HepG2 (cell line): Measurements from ENCODE around the gene PTGIS. TPM values are rescaled to one million over a fixed set of nuclear protein-coding genes. Genes with fewer than 3 reads are reported as not detected.

Experiments
- GABPB1 ChIP-seq: IDR thresholded peaks from 2 replicates; pipeline ENCODE4 v1.6.1; 2016; ENCODE audit warnings: mild to moderate bottlenecking, missing genetic modification reagents, moderate library complexity, missing compliant biosample characterization
- HNF1A ChIP-seq, 2 experiments: sonication (generic) in 1 of 2; formaldehyde crosslinking in 1 of 2; IDR thresholded peaks; 2 replicates each; pipeline versions ENCODE4 v1.4.0 to v1.6.1; 2016 to 2020; ENCODE audit warnings: borderline replicate concordance in 1 of 2, low read depth in 1 of 2, mild to moderate bottlenecking in 1 of 2, missing genetic modification reagents in 1 of 2
- MLX ChIP-seq: IDR thresholded peaks from 2 replicates; pipeline ENCODE4 v1.6.1; 2016
- RFX1 ChIP-seq: fragments of 450-650 bp; IDR thresholded peaks from 2 replicates; pipeline ENCODE4 v1.6.1; 2017
- SMC3 ChIP-seq: IDR thresholded peaks from 2 replicates; pipeline ENCODE4 v1.6.1; 2011; ENCODE audit warnings: low read length, improper control_type of control experiment
- STAT5B ChIP-seq: sonication (generic); formaldehyde crosslinking; IDR thresholded peaks from 2 replicates; pipeline ENCODE4 v1.4.0; 2020; ENCODE audit warnings: missing genetic modification reagents
- ZKSCAN1 ChIP-seq: fragments of 150-350 bp; IDR thresholded peaks from 2 replicates; pipeline ENCODE4 v1.6.1; 2014; ENCODE audit warnings: low read length
- ZNF274 ChIP-seq: sonication (generic); formaldehyde crosslinking; IDR thresholded peaks from 2 replicates; pipeline ENCODE4 v1.5.1; 2020; ENCODE audit warnings: mild to moderate bottlenecking, missing genetic modification reagents
- polyA plus RNA-seq, 8 experiments: library from polyadenylated mRNA; depleted of rRNA in 3 of 8; stranded (reverse) in 7 of 8; unstranded in 1 of 8; fragments of >200 nt; fragmentation: Illumina TruSeq in 4 of 8; extraction: Trizol in 4 of 8; gene quantifications; 2 replicates each; pipeline versions ENCODE4 v1.2.1 to v1.2.3, GENCODE V29; 2011 to 2016; ENCODE audit warnings: low read depth in 4 of 8, missing spikeins in 1 of 8, mixed read lengths in 1 of 8; ENCODE audit not compliant: insufficient read depth in 1 of 8
- total RNA-seq, 5 experiments: library from RNA; depleted of rRNA; stranded (reverse); fragments of >200 nt; fragmentation: Illumina TruSeq; extraction: Trizol; gene quantifications; 2 replicates each; pipeline ENCODE4 v1.2.3, GENCODE V29; 2016; ENCODE audit warnings: low read depth in 1 of 5
- TF ChIP-seq, protein P1 (sequence below): sonication (generic); formaldehyde crosslinking; conservative IDR thresholded peaks from 2 replicates; pipeline ENCODE4 v1.4.0; 2020; ENCODE audit warnings: mild to moderate bottlenecking, missing genetic modification reagents, moderate library complexity
- TF ChIP-seq, protein P2 (sequence below): sonication (generic); formaldehyde crosslinking; IDR thresholded peaks from 2 replicates; pipeline ENCODE4 v1.8.0; 2022; ENCODE audit warnings: missing genetic modification reagents, mild to moderate bottlenecking, moderate library complexity, borderline replicate concordance
- TF ChIP-seq, protein P3 (sequence below): sonication (generic); formaldehyde crosslinking; IDR thresholded peaks from 2 replicates; pipeline ENCODE4 v1.5.0; 2020; ENCODE audit warnings: missing genetic modification reagents
- TF ChIP-seq, protein P4 (sequence below): sonication (generic); formaldehyde crosslinking; IDR thresholded peaks from 2 replicates; pipeline ENCODE4 v1.8.0; 2022; ENCODE audit warnings: missing genetic modification reagents, mild to moderate bottlenecking, borderline replicate concordance

The PTGIS gene
- total and polyA plus RNA-seq, 2 of the 13 experiments (the other 11 are each of a cell fraction or from before 2014, with no cell fraction given) = not detected

- TF ChIP-seq, protein P1, sequence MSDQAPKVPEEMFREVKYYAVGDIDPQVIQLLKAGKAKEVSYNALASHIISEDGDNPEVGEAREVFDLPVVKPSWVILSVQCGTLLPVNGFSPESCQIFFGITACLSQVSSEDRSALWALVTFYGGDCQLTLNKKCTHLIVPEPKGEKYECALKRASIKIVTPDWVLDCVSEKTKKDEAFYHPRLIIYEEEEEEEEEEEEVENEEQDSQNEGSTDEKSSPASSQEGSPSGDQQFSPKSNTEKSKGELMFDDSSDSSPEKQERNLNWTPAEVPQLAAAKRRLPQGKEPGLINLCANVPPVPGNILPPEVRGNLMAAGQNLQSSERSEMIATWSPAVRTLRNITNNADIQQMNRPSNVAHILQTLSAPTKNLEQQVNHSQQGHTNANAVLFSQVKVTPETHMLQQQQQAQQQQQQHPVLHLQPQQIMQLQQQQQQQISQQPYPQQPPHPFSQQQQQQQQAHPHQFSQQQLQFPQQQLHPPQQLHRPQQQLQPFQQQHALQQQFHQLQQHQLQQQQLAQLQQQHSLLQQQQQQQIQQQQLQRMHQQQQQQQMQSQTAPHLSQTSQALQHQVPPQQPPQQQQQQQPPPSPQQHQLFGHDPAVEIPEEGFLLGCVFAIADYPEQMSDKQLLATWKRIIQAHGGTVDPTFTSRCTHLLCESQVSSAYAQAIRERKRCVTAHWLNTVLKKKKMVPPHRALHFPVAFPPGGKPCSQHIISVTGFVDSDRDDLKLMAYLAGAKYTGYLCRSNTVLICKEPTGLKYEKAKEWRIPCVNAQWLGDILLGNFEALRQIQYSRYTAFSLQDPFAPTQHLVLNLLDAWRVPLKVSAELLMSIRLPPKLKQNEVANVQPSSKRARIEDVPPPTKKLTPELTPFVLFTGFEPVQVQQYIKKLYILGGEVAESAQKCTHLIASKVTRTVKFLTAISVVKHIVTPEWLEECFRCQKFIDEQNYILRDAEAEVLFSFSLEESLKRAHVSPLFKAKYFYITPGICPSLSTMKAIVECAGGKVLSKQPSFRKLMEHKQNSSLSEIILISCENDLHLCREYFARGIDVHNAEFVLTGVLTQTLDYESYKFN (CRISPR knock-in tag) = no peak
- TF ChIP-seq, protein P2, sequence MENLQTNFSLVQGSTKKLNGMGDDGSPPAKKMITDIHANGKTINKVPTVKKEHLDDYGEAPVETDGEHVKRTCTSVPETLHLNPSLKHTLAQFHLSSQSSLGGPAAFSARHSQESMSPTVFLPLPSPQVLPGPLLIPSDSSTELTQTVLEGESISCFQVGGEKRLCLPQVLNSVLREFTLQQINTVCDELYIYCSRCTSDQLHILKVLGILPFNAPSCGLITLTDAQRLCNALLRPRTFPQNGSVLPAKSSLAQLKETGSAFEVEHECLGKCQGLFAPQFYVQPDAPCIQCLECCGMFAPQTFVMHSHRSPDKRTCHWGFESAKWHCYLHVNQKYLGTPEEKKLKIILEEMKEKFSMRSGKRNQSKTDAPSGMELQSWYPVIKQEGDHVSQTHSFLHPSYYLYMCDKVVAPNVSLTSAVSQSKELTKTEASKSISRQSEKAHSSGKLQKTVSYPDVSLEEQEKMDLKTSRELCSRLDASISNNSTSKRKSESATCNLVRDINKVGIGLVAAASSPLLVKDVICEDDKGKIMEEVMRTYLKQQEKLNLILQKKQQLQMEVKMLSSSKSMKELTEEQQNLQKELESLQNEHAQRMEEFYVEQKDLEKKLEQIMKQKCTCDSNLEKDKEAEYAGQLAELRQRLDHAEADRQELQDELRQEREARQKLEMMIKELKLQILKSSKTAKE (CRISPR knock-in tag) = no peak
- no peak for TF ChIP-seq RFX1
- TF ChIP-seq, protein P3, sequence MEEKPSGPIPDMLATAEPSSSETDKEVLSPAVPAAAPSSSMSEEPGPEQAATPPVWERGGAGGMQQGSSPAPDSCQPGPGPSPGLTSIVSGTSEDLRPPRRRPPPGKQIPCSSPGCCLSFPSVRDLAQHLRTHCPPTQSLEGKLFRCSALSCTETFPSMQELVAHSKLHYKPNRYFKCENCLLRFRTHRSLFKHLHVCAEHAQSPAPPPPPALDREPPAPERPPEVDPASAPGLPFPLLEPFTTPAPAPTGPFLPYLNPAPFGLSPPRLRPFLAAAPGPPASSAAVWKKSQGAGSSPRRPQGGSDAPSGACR (CRISPR knock-in tag) = no peak
- no peak for TF ChIP-seq GABPB1 (CRISPR knock-in tag)
- no peak for TF ChIP-seq ZNF274 (CRISPR knock-in tag)
- TF ChIP-seq SMC3 = peak; percentile 81
- no peak for TF ChIP-seq ZKSCAN1
- no peak for TF ChIP-seq STAT5B (CRISPR knock-in tag)
- TF ChIP-seq, protein P4, sequence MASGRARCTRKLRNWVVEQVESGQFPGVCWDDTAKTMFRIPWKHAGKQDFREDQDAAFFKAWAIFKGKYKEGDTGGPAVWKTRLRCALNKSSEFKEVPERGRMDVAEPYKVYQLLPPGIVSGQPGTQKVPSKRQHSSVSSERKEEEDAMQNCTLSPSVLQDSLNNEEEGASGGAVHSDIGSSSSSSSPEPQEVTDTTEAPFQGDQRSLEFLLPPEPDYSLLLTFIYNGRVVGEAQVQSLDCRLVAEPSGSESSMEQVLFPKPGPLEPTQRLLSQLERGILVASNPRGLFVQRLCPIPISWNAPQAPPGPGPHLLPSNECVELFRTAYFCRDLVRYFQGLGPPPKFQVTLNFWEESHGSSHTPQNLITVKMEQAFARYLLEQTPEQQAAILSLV = no peak
- TF ChIP-seq HNF1A (IDR thresholded peaks at IDR 0.05; ENCODE audit: low read depth) = no peak
- no peak for TF ChIP-seq HNF1A (CRISPR knock-in tag; IDR thresholded peaks at IDR 0.05; ENCODE audit: borderline replicate concordance)
- no peak for TF ChIP-seq MLX (CRISPR knock-in tag)
Observed at GRCh38 chr20:49508435-49509199, 59.3 kb downstream of the PTGIS start (continued).
